IMR-90 (cell line): ENCODE measurements around the gene CD248. TPM values are rescaled to one million over a fixed set of nuclear protein-coding genes. Genes with fewer than 3 reads are reported as not detected.

ENCODE experiments used
- ATAC-seq: fragments of 200-7000 bp; cut with Tn5 transposase; 2 replicates; pipeline ENCODE4 v1.9.1; 2020; ENCODE audit warnings: low read depth, mild to moderate bottlenecking, moderate library complexity
- BruUV-seq: library from RNA; stranded (reverse); fragments of 400-500 nt; replicated peaks from 2 replicates; lab custom pipeline; 2021; lab: Mats Ljungman, UMichigan
- CTCF ChIA-PET: fragments of 300-600 bp; formaldehyde crosslinking; extraction: SDS; loops from one replicate; lab custom pipeline; 2021; ENCODE audit warnings: antibody characterized with exemption; lab: Yijun Ruan, JAX
- POLR2A ChIA-PET: fragments of 300-600 bp; sonication (Branson Sonifier 250); formaldehyde crosslinking; loops from one replicate; lab custom pipeline; 2022; ENCODE audit warnings: antibody characterized with exemption; ENCODE audit not compliant: unreplicated experiment; lab: Charles Lee
- DNase-seq: peaks from one replicate; pipeline ENCODE4 v3.0.0; 2013
- H2AFZ ChIP-seq: replicated peaks from 2 replicates; pipeline ENCODE3; 2013; ENCODE audit warnings: low read length, mild to moderate bottlenecking; ENCODE audit not compliant: poor library complexity
- H2AK5ac ChIP-seq: 2 replicates; pipeline ENCODE4 v1.6.1; 2013; ENCODE audit warnings: low read depth, low read length, inconsistent platforms
- H2AK9ac ChIP-seq: replicated peaks from 2 replicates; pipeline ENCODE3; 2013; ENCODE audit warnings: mild to moderate bottlenecking, low read depth, low read length, moderate library complexity; ENCODE audit not compliant: poor library complexity
- H2BK120ac ChIP-seq: 2 replicates; pipeline ENCODE4 v1.6.1; 2013; ENCODE audit warnings: low read depth, low read length, inconsistent platforms
- H2BK15ac ChIP-seq: 3 replicates; pipeline ENCODE4 v1.6.1; 2013; ENCODE audit warnings: low read depth, low read length, inconsistent platforms
- H2BK20ac ChIP-seq: 2 replicates; pipeline ENCODE4 v1.6.1; 2013; ENCODE audit warnings: low read depth, mild to moderate bottlenecking, inconsistent platforms, low read length, moderate library complexity
- H2BK5ac ChIP-seq: 2 replicates; pipeline ENCODE4 v1.6.1; 2013; ENCODE audit warnings: mild to moderate bottlenecking, low read depth, low read length, inconsistent platforms; ENCODE audit not compliant: poor library complexity, severe bottlenecking
- H3K14ac ChIP-seq: replicated peaks from 2 replicates; pipeline ENCODE4 v1.6.1; 2013; ENCODE audit warnings: low read depth, low read length, inconsistent platforms
- H3K18ac ChIP-seq: 2 replicates; pipeline ENCODE4 v1.6.1; 2013; ENCODE audit warnings: low read depth, low read length, control low read depth
- H3K23ac ChIP-seq: 2 replicates; pipeline ENCODE4 v1.6.1; 2013; ENCODE audit warnings: low read depth, low read length, inconsistent platforms
- H3K27ac ChIP-seq: 2 replicates; pipeline ENCODE4 v1.5.1; 2013; ENCODE audit warnings: mild to moderate bottlenecking, control low read depth, low read length; ENCODE audit not compliant: insufficient read depth
- H3K27me3 ChIP-seq: 2 replicates; pipeline ENCODE4 v1.6.1; 2013; ENCODE audit warnings: low read length; ENCODE audit not compliant: control insufficient read depth, insufficient read depth
- H3K36me3 ChIP-seq: 2 replicates; pipeline ENCODE4 v1.6.1; 2013; ENCODE audit warnings: low read length, mixed read lengths; ENCODE audit not compliant: control insufficient read depth, insufficient read depth
- H3K4ac ChIP-seq: 2 replicates; pipeline ENCODE4 v1.6.1; 2013; ENCODE audit warnings: low read depth, low read length, inconsistent platforms
- H3K4me1 ChIP-seq: 2 replicates; pipeline ENCODE4 v1.6.1; 2013; ENCODE audit warnings: low read length, mixed read lengths; ENCODE audit not compliant: control insufficient read depth, insufficient read depth
- H3K4me2 ChIP-seq: 2 replicates; pipeline ENCODE4 v1.6.1; 2013; ENCODE audit warnings: low read depth, mild to moderate bottlenecking, control low read depth, low read length, moderate library complexity
- H3K4me3 ChIP-seq: 2 replicates; pipeline ENCODE4 v1.5.1; 2013; ENCODE audit warnings: low read depth, mild to moderate bottlenecking, control low read depth, low read length, moderate library complexity; ENCODE audit not compliant: insufficient read depth
- H3K56ac ChIP-seq: 2 replicates; pipeline ENCODE4 v1.6.1; 2013; ENCODE audit warnings: low read length, inconsistent platforms; ENCODE audit not compliant: insufficient read depth; ENCODE audit errors: extremely low read depth
- H3K79me1 ChIP-seq, 2 experiments: 2 replicates each; pipeline ENCODE4 v1.6.1; 2013; ENCODE audit warnings: low read length in 2 of 2, inconsistent platforms in 1 of 2, low read depth in 1 of 2
- H3K9ac ChIP-seq: 2 replicates; pipeline ENCODE4 v1.6.1; 2013; ENCODE audit warnings: low read depth, low read length, control low read depth
- H3K9me1 ChIP-seq: 2 replicates; pipeline ENCODE4 v1.6.1; 2013; ENCODE audit warnings: low read length, inconsistent platforms; ENCODE audit not compliant: insufficient read depth
- H3K9me3 ChIP-seq: 2 replicates; pipeline ENCODE4 v1.6.1; 2013; ENCODE audit warnings: low read length; ENCODE audit not compliant: control insufficient read depth, insufficient read depth
- H4K20me1 ChIP-seq: 2 replicates; pipeline ENCODE4 v1.6.1; 2013; ENCODE audit warnings: low read length, inconsistent platforms; ENCODE audit not compliant: insufficient read depth
- H4K5ac ChIP-seq: 2 replicates; pipeline ENCODE4 v1.6.1; 2013; ENCODE audit warnings: mild to moderate bottlenecking, low read depth, low read length, control low read depth
- H4K8ac ChIP-seq, 2 experiments: 2 replicates each; pipeline ENCODE4 v1.6.1; 2013; ENCODE audit warnings: low read depth in 2 of 2, low read length in 2 of 2, control low read depth in 1 of 2, inconsistent platforms in 1 of 2
- H4K91ac ChIP-seq: 2 replicates; pipeline ENCODE4 v1.6.1; 2013; ENCODE audit warnings: low read depth, low read length, inconsistent platforms; ENCODE audit not compliant: insufficient read depth
- BHLHE40 ChIP-seq: fragments of 150-350 bp; IDR thresholded peaks from 2 replicates; pipeline ENCODE4 v1.6.1; 2016; ENCODE audit warnings: mild to moderate bottlenecking, low read depth, low read length
- CHD1 ChIP-seq: IDR thresholded peaks from 2 replicates; pipeline ENCODE4 v1.6.1; 2012; ENCODE audit warnings: low read depth, low read length, improper control_type of control experiment
- MXI1 ChIP-seq: IDR thresholded peaks from 2 replicates; pipeline ENCODE4 v1.6.1; 2012; ENCODE audit warnings: low read depth, mild to moderate bottlenecking, low read length, moderate library complexity, borderline replicate concordance
- NFE2L2 ChIP-seq: fragments of 150-350 bp; IDR thresholded peaks from 2 replicates; pipeline ENCODE4 v1.6.1; 2016; ENCODE audit warnings: low read depth, mild to moderate bottlenecking, low read length
- POLR2A ChIP-seq: IDR thresholded peaks from 2 replicates; pipeline ENCODE4 v1.6.1; 2012; ENCODE audit warnings: mild to moderate bottlenecking, low read depth, low read length
- RFX5 ChIP-seq: IDR thresholded peaks from 2 replicates; pipeline ENCODE4 v1.8.0; 2012; ENCODE audit warnings: low read depth, mild to moderate bottlenecking, low read length, moderate library complexity
- USF2 ChIP-seq: fragments of 150-350 bp; IDR thresholded peaks from 2 replicates; pipeline ENCODE4 v1.6.1; 2017; ENCODE audit warnings: mild to moderate bottlenecking, antibody characterized with exemption, low read length, low read depth
- WGBS, 2 experiments: methylation state at CpG; one replicate each; pipeline versions ENCODE4 v1.1.5 to v1.1.7; 2013; ENCODE audit warnings: missing lambda C conversion rate in 2 of 2; ENCODE audit not compliant: insufficient read length in 1 of 2; ENCODE audit errors: extremely low coverage in 2 of 2; 5-methylcytosine and 5-hydroxymethylcytosine counted together
- dilution Hi-C: fragments of 300-500 bp; cut with HindIII; formaldehyde crosslinking; loops from one replicate; pipeline ENCODE4 v1.14.3; 2018; ENCODE audit warnings: low sequenced_read_pairs; ENCODE audit not compliant: unreplicated experiment
- in situ Hi-C: fragments of 300-500 bp; cut with MboI; formaldehyde crosslinking; loops from 3 replicates; pipeline ENCODE4 v1.14.3; 2019; ENCODE audit warnings: low sequenced_read_pairs, inconsistent platforms, mixed read lengths
- intact Hi-C: fragments of 100-400 bp; cut with micrococcal nuclease; formaldehyde crosslinking; loops from 2 replicates; pipeline ENCODE4 v1.10.0; 2022
- polyA plus RNA-seq, 3 experiments: library from polyadenylated mRNA; depleted of rRNA; stranded (reverse); fragments of >200 nt; gene quantifications; 2 replicates each; pipeline ENCODE4 v1.2.3, GENCODE V29; 2012; ENCODE audit warnings: low replicate concordance in 1 of 3
- total RNA-seq: library from RNA; depleted of rRNA; stranded (reverse); fragments of >200 nt; gene quantifications from 2 replicates; pipeline ENCODE4 v1.2.3, GENCODE V29; 2012

Gene CD248
- total and polyA plus RNA-seq, 2 of the 4 experiments (the other 2 are of a cell fraction), result 19.5 to 223 TPM

- peaks cover 5% of the 10 kb centered on the region for H3K9me1 ChIP-seq
- ATAC-seq (no peak), DNase-seq (no peak)
- intact Hi-C loops (no loop called here), dilution Hi-C loops (no loop called here), in situ Hi-C loops (no loop called here)
- H3K14ac ChIP-seq, result no peak overlapping the region
- TF ChIP-seq USF2 (no peak), NFE2L2 (no peak), MXI1 (no peak), BHLHE40 (no peak), RFX5 (no peak), CHD1 (no peak), POLR2A (no peak)
- no peak overlapping the region for H4K8ac ChIP-seq
- no peak overlapping the region for H2BK20ac ChIP-seq
- no peak overlapping the region for H4K91ac ChIP-seq
- no peak overlapping the region for H3K27ac ChIP-seq
- ChIA-PET CTCF (no interaction called here), POLR2A (interaction anchor here (1.2 kb wide), 1 partner anchor 16 kb away, joined by 6 read pairs; the partner anchor contains the start of gene CD248)
- H3K56ac ChIP-seq, result no peak overlapping the region
- no peak overlapping the region for H2AK9ac ChIP-seq
- H3K36me3 ChIP-seq, result peaks cover 21% of the 10 kb centered on the region
- WGBS, 2 experiments, result 90% methylated on average over 6 of the region's 18 CpGs; no CpG with 5 or more reads in 1 of the 2 experiments
- no peak overlapping the region for H2BK120ac ChIP-seq
- H3K4me3 ChIP-seq, result no peak overlapping the region
- H3K4me1 ChIP-seq, result peaks cover 28% of the 10 kb centered on the region
- H2AK5ac ChIP-seq, result no peak overlapping the region
- H3K9ac ChIP-seq, result no peak overlapping the region
- peaks cover 18% of the 10 kb centered on the region for H4K20me1 ChIP-seq
- H3K79me1 ChIP-seq, result peaks cover 5 to 45% of the 10 kb centered on the region in 2 experiments
- no peak overlapping the region for H2AFZ ChIP-seq
- H2BK5ac ChIP-seq, result no peak overlapping the region
- H2BK15ac ChIP-seq, result no peak overlapping the region
- H3K9me3 ChIP-seq, result no peaks in the 10 kb centered on the region
- H4K5ac ChIP-seq, result no peak overlapping the region
- no peak overlapping the region for H3K23ac ChIP-seq
- H3K18ac ChIP-seq, result no peak overlapping the region
- H3K4me2 ChIP-seq, result no peak overlapping the region
- no TSS peak for BruUV-seq
- H3K27me3 ChIP-seq, result no peaks in the 10 kb centered on the region
- H3K4ac ChIP-seq, result no peak overlapping the region
These were observed 15.8 kb upstream of the CD248 start for GRCh38 chr11:66332371-66333219.
